WTC11 (cell line): ENCODE data around the gene ENC1. TPM values are rescaled to one million over a fixed set of nuclear protein-coding genes. Genes with fewer than 3 reads are reported as not detected.
A peak's percentile ranks its signal among the peaks of the same experiment; 100 is the strongest.
"Not testable (repeated sequence)": the region's sequence is repeated elsewhere in the genome, so short reads cannot be mapped to it uniquely, and the experiment has no call there.

Experiments
- ATAC-seq: fragments of 200-7000 bp; cut with Tn5 transposase; 2 replicates; pipeline ENCODE4 v1.10.0; 2021; ENCODE audit warnings: mild to moderate bottlenecking, moderate library complexity
- CTCF ChIA-PET: fragments of 300-600 bp; sonication (Branson Sonifier 250); formaldehyde crosslinking; loops from one replicate; lab custom pipeline; 2021; ENCODE audit warnings: antibody characterized with exemption; lab: Charles Lee
- POLR2A ChIA-PET: fragments of 350-600 bp; sonication (Branson Sonifier 250); formaldehyde crosslinking; loops from one replicate; lab custom pipeline; 2021; ENCODE audit warnings: antibody characterized with exemption; lab: Charles Lee
- DNase-seq: peaks from one replicate; pipeline ENCODE4 v3.0.0; 2021; ENCODE audit warnings: low spot score
- H3K27ac Mint-ChIP-seq: 2 replicates; pipeline ENCODE4 v1.8.0; 2021; ENCODE audit warnings: mixed read lengths
- H3K27me3 Mint-ChIP-seq: 2 replicates; pipeline ENCODE4 v1.8.0; 2021; ENCODE audit warnings: low read depth, mild to moderate bottlenecking, moderate library complexity, mixed read lengths
- H3K36me3 Mint-ChIP-seq: 2 replicates; pipeline ENCODE4 v1.8.0; 2021; ENCODE audit warnings: mixed read lengths
- H3K4me1 Mint-ChIP-seq: 2 replicates; pipeline ENCODE4 v1.8.0; 2022; ENCODE audit warnings: mixed read lengths
- H3K4me3 Mint-ChIP-seq: 2 replicates; pipeline ENCODE4 v1.8.0; 2021; ENCODE audit warnings: mild to moderate bottlenecking, moderate library complexity, mixed read lengths
- H3K9me3 Mint-ChIP-seq: 2 replicates; pipeline ENCODE4 v1.8.0; 2021; ENCODE audit warnings: mixed read lengths
- ATF1 ChIP-seq: sonication (generic); formaldehyde crosslinking; IDR thresholded peaks from 2 replicates; pipeline ENCODE4 v1.8.1; 2023; ENCODE audit warnings: mild to moderate bottlenecking, moderate library complexity, missing genetic modification reagents
- ATF3 ChIP-seq: sonication (generic); formaldehyde crosslinking; conservative IDR thresholded peaks from 2 replicates; pipeline ENCODE4 v1.8.1; 2022; ENCODE audit warnings: mild to moderate bottlenecking, missing genetic modification reagents
- CREB1 ChIP-seq: sonication (generic); formaldehyde crosslinking; IDR thresholded peaks from 2 replicates; pipeline ENCODE4 v1.8.0; 2023; ENCODE audit warnings: mild to moderate bottlenecking, missing genetic modification reagents
- FOXK1 ChIP-seq: sonication (generic); formaldehyde crosslinking; IDR thresholded peaks from 2 replicates; pipeline ENCODE4 v1.8.0; 2022; ENCODE audit warnings: mild to moderate bottlenecking, moderate library complexity, missing genetic modification reagents
- FOXP4 ChIP-seq: sonication (generic); formaldehyde crosslinking; IDR thresholded peaks from 2 replicates; pipeline ENCODE4 v1.8.0; 2022; ENCODE audit warnings: mild to moderate bottlenecking, missing genetic modification reagents
- GABPB1 ChIP-seq: sonication (generic); formaldehyde crosslinking; IDR thresholded peaks from 2 replicates; pipeline ENCODE4 v1.8.1; 2023; ENCODE audit warnings: mild to moderate bottlenecking, missing genetic modification reagents
- MAX ChIP-seq: sonication (generic); formaldehyde crosslinking; IDR thresholded peaks from 2 replicates; pipeline ENCODE4 v1.8.0; 2022; ENCODE audit warnings: mild to moderate bottlenecking, missing genetic modification reagents
- USF2 ChIP-seq: sonication (generic); formaldehyde crosslinking; IDR thresholded peaks from 2 replicates; pipeline ENCODE4 v1.8.1; 2023; ENCODE audit warnings: mild to moderate bottlenecking, missing genetic modification reagents, moderate library complexity
- ZBTB21 ChIP-seq: sonication (generic); formaldehyde crosslinking; IDR thresholded peaks from 2 replicates; pipeline ENCODE4 v1.8.1; 2023; ENCODE audit warnings: mild to moderate bottlenecking, missing genetic modification reagents, borderline replicate concordance
- ZNF423 ChIP-seq: fragments of 250-450 bp; sonication (Bioruptor Pico); IDR thresholded peaks from 2 replicates; pipeline ENCODE4 v2.1.2; 2022; ENCODE audit warnings: mild to moderate bottlenecking, moderate library complexity
- total RNA-seq: library from RNA; stranded (reverse); gene quantifications from 3 replicates; pipeline ENCODE4 v1.2.3, GENCODE V29; 2021

Gene ENC1
- total RNA-seq, 1 experiment from 2014 or later, result 18.3 TPM

GRCh38 chr5:74684900-74685851 lies 44.6 kb upstream of the ENC1 start, which contains the start of gene HEXB (continued):
- TF ChIP-seq MAX (CRISPR knock-in tag) (peak; percentile 67; the same call in 1 of the 2 replicates), ATF1 (no peak), GABPB1 (CRISPR knock-in tag) (0 out of 2 replicates have a peak, but pooled peaks have one; percentile 38), FOXP4 (CRISPR knock-in tag) (peak; percentile 34; the same call in 1 of the 2 replicates), FOXK1 (CRISPR knock-in tag) (peak; percentile 60; the same call in 1 of the 2 replicates), CREB1 (CRISPR knock-in tag) (0 out of 2 replicates have a peak, but pooled peaks have one; percentile 38), USF2 (CRISPR knock-in tag) (peak; percentile 88), ZBTB21 (CRISPR knock-in tag) (no peak)
- TF ChIP-seq, all 79 proteins: peak for 19

GRCh38 chr5:74679966-74680365 lies 39.4 kb upstream of the ENC1 start:
- TF ChIP-seq ATF3 (CRISPR knock-in tag) (no peak), ZNF423 (no peak)
- TF ChIP-seq, all 79 proteins: peak for 0
- DNase-seq, result no peak
- H3K36me3 Mint-ChIP-seq, result no peaks in the 10 kb centered on the region
- no peak overlapping the region for H3K4me3 Mint-ChIP-seq
- POLR2A ChIA-PET, result no interaction called here
- no peak overlapping the region for H3K27ac Mint-ChIP-seq
- peaks cover 2% of the 10 kb centered on the region; the same call in 1 of the 2 replicates for H3K27me3 Mint-ChIP-seq
- H3K4me1 Mint-ChIP-seq, result peaks cover 12% of the 10 kb centered on the region
- 0 out of 2 replicates have a peak, but pooled peaks cover 3% of the 10 kb centered on the region for H3K9me3 Mint-ChIP-seq
- CTCF ChIA-PET, result no interaction called here
- no peak for ATAC-seq

- H3K27ac Mint-ChIP-seq, H3K36me3 Mint-ChIP-seq, POLR2A ChIA-PET, ATAC-seq, H3K4me3 Mint-ChIP-seq, H3K27me3 Mint-ChIP-seq, H3K9me3 Mint-ChIP-seq, CTCF ChIA-PET, DNase-seq: not testable (repeated sequence)
- peaks cover 11% of the 10 kb centered on the region for H3K4me1 Mint-ChIP-seq
Measured at GRCh38 chr5:74679300-74679699, 38.8 kb upstream of the ENC1 start.

GRCh38 chr5:74678123-74678522 lies 37.6 kb upstream of the ENC1 start:
- H3K27me3 Mint-ChIP-seq, POLR2A ChIA-PET, H3K9me3 Mint-ChIP-seq, H3K36me3 Mint-ChIP-seq, H3K27ac Mint-ChIP-seq, CTCF ChIA-PET, DNase-seq, ATAC-seq, H3K4me3 Mint-ChIP-seq: not testable (repeated sequence)
- peaks cover 14% of the 10 kb centered on the region for H3K4me1 Mint-ChIP-seq

- POLR2A ChIA-PET, result interaction anchor here (0.6 kb wide), 1 partner anchor 221 kb away, joined by 4 read pairs; no protein-coding TSS in a partner anchor
- H3K36me3 Mint-ChIP-seq, H3K9me3 Mint-ChIP-seq, DNase-seq, ATAC-seq, H3K27ac Mint-ChIP-seq, CTCF ChIA-PET, H3K4me3 Mint-ChIP-seq, H3K27me3 Mint-ChIP-seq: not testable (repeated sequence)
- peaks cover 16% of the 10 kb centered on the region for H3K4me1 Mint-ChIP-seq
Measured at GRCh38 chr5:74676466-74676865, 35.9 kb upstream of the ENC1 start.
